Peyer's patch (tissue), 4 donors: ENCODE results near the gene EPC1. TPM values are rescaled to one million over a fixed set of nuclear protein-coding genes. Genes with fewer than 3 reads are reported as not detected.

ENCODE experiments used
- DNase-seq, 3 donors: peaks; one replicate each; pipeline ENCODE4 v3.0.0-alpha.2; 2017 to 2019
- H3K27ac ChIP-seq, 4 donors: fragments of 200-600 bp; sonication (generic); one replicate each; pipeline ENCODE4 v1.5.1; 2016 to 2019
- H3K27me3 ChIP-seq, 2 donors: fragments of 200-600 bp; sonication (generic); one replicate each; pipeline ENCODE4 v1.5.1; 2019
- H3K36me3 ChIP-seq, 3 donors: fragments of 200-600 bp; sonication (generic); one replicate each; pipeline ENCODE4 v1.5.1; 2016 to 2019
- H3K4me1 ChIP-seq, 4 donors: fragments of 200-600 bp; sonication (generic); one replicate each; pipeline ENCODE4 v1.5.1; 2016 to 2019
- H3K4me3 ChIP-seq, 4 donors: fragments of 200-600 bp; sonication (generic); 1 replicate in 3 of 4; 2 replicates in 1 of 4; pipeline ENCODE4 v1.5.1; 2016 to 2019; ENCODE audit warnings: mild to moderate bottlenecking in 1 of 4
- H3K9me3 ChIP-seq, 4 donors: fragments of 200-600 bp; sonication (generic); one replicate each; pipeline ENCODE4 v1.5.1; 2016 to 2019; ENCODE audit warnings: mild to moderate bottlenecking in 1 of 4
- POLR2A ChIP-seq, 2 donors: fragments of 450-650 bp; IDR thresholded peaks; one replicate each; pipeline ENCODE4 v1.5.1; 2017; ENCODE audit warnings: antibody characterized with exemption in 2 of 2, mild to moderate bottlenecking in 2 of 2, moderate library complexity in 2 of 2
- total RNA-seq, 4 donors: library from RNA; depleted of rRNA; stranded (reverse); fragments of >200 nt; gene quantifications; one replicate each; pipeline ENCODE4 v1.1.0, GENCODE V29; 2016
- TF ChIP-seq, protein P1 (sequence below), 6 experiments: fragments of 450-650 bp in 4 of 6; fragments of 200-600 bp in 2 of 6; sonication (generic) in 1 of 6; IDR thresholded peaks; one replicate each; pipeline ENCODE4 v1.5.1; 2017 to 2019; ENCODE audit warnings: antibody characterized with exemption in 6 of 6, mild to moderate bottlenecking in 3 of 6, moderate library complexity in 1 of 6

EPC1 gene
- total RNA-seq, 4 donors from 2014 or later: 41.5 to 77.6 (median 49.0) TPM

DNA sequence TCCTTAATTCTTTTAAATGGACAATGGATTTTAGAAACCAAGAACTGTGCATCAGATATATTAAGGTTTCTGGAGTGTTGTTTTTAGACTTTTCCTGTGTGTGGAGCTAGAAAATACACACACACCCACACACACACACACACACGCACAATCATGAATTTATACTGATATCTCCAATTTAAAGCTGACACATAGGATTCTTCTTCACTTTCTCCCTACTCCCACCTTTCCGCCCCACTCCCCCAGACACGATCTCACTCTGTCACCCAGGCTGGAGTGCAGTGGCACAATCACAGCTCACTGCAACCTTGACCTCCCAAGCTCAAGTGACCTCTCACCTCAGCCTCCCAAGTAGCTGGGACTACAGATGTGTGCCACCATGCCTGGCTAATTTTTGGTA lies 100.3 kb downstream of the EPC1 start:
- Histone ChIP-seq H3K9me3 (no peaks in the 10 kb centered on the region), H3K4me3 (no peak overlapping the region), H3K4me1 (peaks cover 0 to 4% (median 0%) of the 10 kb centered on the region in 4 donors), H3K27ac (no peak overlapping the region), H3K36me3 (no peaks in the 10 kb centered on the region), H3K27me3 (no peaks in the 10 kb centered on the region)
- no peak for TF ChIP-seq POLR2A (IDR thresholded peaks at IDR 0.05)
- TF ChIP-seq, protein P1, sequence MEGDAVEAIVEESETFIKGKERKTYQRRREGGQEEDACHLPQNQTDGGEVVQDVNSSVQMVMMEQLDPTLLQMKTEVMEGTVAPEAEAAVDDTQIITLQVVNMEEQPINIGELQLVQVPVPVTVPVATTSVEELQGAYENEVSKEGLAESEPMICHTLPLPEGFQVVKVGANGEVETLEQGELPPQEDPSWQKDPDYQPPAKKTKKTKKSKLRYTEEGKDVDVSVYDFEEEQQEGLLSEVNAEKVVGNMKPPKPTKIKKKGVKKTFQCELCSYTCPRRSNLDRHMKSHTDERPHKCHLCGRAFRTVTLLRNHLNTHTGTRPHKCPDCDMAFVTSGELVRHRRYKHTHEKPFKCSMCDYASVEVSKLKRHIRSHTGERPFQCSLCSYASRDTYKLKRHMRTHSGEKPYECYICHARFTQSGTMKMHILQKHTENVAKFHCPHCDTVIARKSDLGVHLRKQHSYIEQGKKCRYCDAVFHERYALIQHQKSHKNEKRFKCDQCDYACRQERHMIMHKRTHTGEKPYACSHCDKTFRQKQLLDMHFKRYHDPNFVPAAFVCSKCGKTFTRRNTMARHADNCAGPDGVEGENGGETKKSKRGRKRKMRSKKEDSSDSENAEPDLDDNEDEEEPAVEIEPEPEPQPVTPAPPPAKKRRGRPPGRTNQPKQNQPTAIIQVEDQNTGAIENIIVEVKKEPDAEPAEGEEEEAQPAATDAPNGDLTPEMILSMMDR (IDR thresholded peaks at IDR 0.05): no peak
- no peak for DNase-seq

DNA sequence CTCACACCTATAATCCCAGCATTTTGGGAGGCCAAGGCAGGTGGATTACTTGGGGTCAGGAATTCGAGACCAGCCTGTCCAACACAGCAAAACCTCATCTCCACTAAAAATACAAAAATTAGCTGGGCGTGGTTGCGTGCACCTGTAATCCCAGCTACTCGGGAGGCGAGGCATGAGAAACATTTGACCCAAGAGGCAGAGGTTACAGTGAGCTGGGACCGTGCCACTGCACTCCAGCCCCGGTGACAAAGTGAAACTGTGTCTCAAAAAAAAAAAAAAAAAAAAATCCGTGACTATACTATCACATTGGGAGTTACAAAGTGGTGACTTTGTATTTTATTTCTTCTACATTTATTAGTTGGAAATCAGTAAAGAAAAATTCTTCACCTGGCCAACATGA lies 101.2 kb downstream of the EPC1 start:
- no peaks in the 10 kb centered on the region for H3K36me3 ChIP-seq
- H3K4me1 ChIP-seq: peaks cover 0 to 4% (median 0%) of the 10 kb centered on the region in 4 donors
- TF ChIP-seq POLR2A (IDR thresholded peaks at IDR 0.05): no peak
- TF ChIP-seq, protein P1 (IDR thresholded peaks at IDR 0.05): no peak
- H3K27me3 ChIP-seq: no peaks in the 10 kb centered on the region
- no peak overlapping the region for H3K27ac ChIP-seq
- DNase-seq: no peak
- no peaks in the 10 kb centered on the region for H3K9me3 ChIP-seq
- no peak overlapping the region for H3K4me3 ChIP-seq

DNA sequence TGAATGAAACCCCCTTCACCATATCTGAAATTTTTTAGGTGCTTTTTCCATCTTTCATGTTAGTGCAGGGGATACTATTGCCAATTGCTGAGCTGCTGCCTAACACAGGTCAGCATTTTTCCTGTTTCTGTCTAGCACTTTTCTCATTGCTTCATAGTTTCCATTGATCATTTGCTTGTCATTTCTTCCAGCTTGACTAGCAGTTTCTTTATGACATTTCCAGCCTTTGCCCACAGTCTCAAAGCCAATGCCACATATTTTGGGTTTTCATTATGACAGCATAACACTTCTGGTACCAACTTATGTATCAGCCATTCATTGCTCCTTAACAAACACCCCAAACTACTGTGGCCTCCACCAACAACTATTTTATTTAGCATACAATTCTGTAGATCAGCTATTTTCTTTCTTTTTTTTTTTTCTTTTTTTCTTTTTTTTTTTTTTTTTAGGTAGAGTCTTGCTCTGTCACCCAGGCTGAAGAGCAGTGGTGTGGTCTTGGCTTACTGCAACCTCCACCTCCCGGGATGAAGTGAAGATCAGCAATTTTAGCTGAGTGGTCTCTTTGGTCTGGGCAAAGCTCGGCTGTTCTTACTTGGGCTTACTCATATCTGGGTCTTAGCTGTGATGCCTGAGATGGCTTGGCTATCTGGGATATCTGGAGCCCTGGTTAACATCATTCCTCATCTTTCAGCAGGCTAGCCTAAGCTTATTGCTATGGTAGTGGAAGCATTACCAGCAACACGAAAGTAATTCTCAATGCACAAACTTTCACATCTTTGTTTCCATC lies 102.3 kb downstream of the EPC1 start:
- no peak overlapping the region for H3K4me3 ChIP-seq
- no peak overlapping the region for H3K27ac ChIP-seq
- TF ChIP-seq, protein P1 (IDR thresholded peaks at IDR 0.05): no peak
- no peak for TF ChIP-seq POLR2A (IDR thresholded peaks at IDR 0.05)
- H3K9me3 ChIP-seq: no peaks in the 10 kb centered on the region
- no peak for DNase-seq
- H3K36me3 ChIP-seq: no peaks in the 10 kb centered on the region
- peaks cover 0 to 4% (median 0%) of the 10 kb centered on the region in 4 donors for H3K4me1 ChIP-seq
- H3K27me3 ChIP-seq: no peaks in the 10 kb centered on the region

DNA sequence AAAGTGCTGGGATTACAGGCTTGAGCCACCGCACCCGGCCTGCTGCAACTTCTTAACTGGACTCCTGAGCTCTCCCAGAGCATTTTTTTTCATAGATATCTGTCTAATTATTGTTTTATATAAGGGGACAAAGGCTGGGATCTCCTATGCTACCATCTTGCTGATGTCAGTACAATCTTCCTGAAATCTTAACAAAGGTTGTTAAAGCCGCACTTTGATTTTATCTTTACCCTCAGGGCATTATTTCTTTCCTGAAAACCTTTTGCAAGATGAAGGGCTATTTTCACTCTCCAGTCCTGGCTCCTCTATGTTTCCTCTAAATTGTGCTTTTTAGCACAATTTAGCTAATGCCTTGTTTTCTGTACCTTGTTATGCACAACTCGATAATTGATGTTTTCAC lies 102.9 kb downstream of the EPC1 start:
- H3K36me3 ChIP-seq: no peaks in the 10 kb centered on the region
- H3K9me3 ChIP-seq: no peaks in the 10 kb centered on the region
- H3K4me3 ChIP-seq: no peak overlapping the region
- H3K27me3 ChIP-seq: no peaks in the 10 kb centered on the region
- H3K27ac ChIP-seq: no peak overlapping the region
- TF ChIP-seq, protein P1 (IDR thresholded peaks at IDR 0.05): no peak
- no peak for TF ChIP-seq POLR2A (IDR thresholded peaks at IDR 0.05)
- DNase-seq: no peak
- peaks cover 0 to 4% (median 0%) of the 10 kb centered on the region in 4 donors for H3K4me1 ChIP-seq

DNA sequence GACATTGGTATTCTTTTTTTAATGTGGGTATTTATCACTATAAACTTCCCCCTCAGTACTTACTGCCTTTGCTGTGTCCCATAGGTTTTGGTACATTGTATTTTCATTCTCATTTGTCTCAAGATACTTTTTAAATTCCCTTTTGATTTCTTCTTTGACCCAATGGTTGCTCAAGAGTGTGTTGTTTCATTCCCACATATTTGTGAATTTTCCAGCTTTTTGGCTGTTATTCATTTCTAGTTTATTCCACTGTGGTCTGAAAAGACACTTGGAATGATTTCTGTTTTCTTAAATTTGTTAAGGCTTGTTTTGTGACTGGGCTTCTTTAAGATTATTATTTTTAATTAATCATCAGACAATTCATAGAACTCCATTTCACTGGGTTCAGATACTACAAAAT lies 105.0 kb downstream of the EPC1 start:
- no peaks in the 10 kb centered on the region for H3K36me3 ChIP-seq

More for the DNA sequence above, 105.0 kb downstream of the EPC1 start:
- TF ChIP-seq POLR2A (IDR thresholded peaks at IDR 0.05): no peak
- TF ChIP-seq, protein P1 (IDR thresholded peaks at IDR 0.05): no peak
- no peak for DNase-seq
- no peak overlapping the region for H3K4me3 ChIP-seq
- no peak overlapping the region for H3K27ac ChIP-seq
- no peaks in the 10 kb centered on the region for H3K27me3 ChIP-seq
- H3K4me1 ChIP-seq: peaks cover 0 to 4% (median 0%) of the 10 kb centered on the region in 4 donors
- H3K9me3 ChIP-seq: no peaks in the 10 kb centered on the region
